Pancreas (tissue), 10 donors: ENCODE results near the gene AQP2. TPM values are rescaled to one million over a fixed set of nuclear protein-coding genes. Genes with fewer than 3 reads are reported as not detected.

ENCODE experiments used
- ATAC-seq, 4 donors: fragments of 200-7000 bp; cut with Tn5 transposase; one replicate each; pipeline versions ENCODE4 v1.8.0 to v1.9.1; 2020; ENCODE audit warnings: mild to moderate bottlenecking in 4 of 4, moderate library complexity in 4 of 4
- DNase-seq, 6 donors: peaks; one replicate each; pipeline ENCODE4 v3.0.0-alpha.2; 2020
- FAIRE-seq: peaks from 2 replicates; lab custom pipeline; 2012; peaks lifted over from hg19 to GRCh38; lab: Jason Lieb, UNC
- H3K27ac ChIP-seq, 4 donors: fragments of 200-600 bp; sonication (generic); 1 replicate in 3 of 4; 2 replicates in 1 of 4; pipeline versions ENCODE4 v1.5.0 to v1.8.0; 2020
- H3K27me3 ChIP-seq, 4 donors: fragments of 200-600 bp; one replicate each; pipeline ENCODE4 v1.8.0; 2021
- H3K36me3 ChIP-seq, 3 donors: fragments of 200-600 bp; sonication (generic) in 1 of 3; one replicate each; pipeline versions ENCODE4 v1.5.0 to v1.8.0; 2020 to 2021
- H3K4me1 ChIP-seq, 3 donors: fragments of 200-600 bp; one replicate each; pipeline ENCODE4 v1.8.0; 2021
- H3K4me3 ChIP-seq, 4 donors: fragments of 200-600 bp; sonication (generic) in 2 of 4; one replicate each; pipeline versions ENCODE4 v1.5.0 to v1.8.0; 2020 to 2021
- H3K9me3 ChIP-seq, 4 donors: fragments of 200-600 bp; one replicate each; pipeline ENCODE4 v1.8.0; 2021
- CTCF ChIP-seq, 4 donors: fragments of 200-600 bp; sonication (generic) in 3 of 4; IDR thresholded peaks; one replicate each; pipeline versions ENCODE4 v1.5.0 to v1.8.0; 2021; ENCODE audit warnings: antibody characterized with exemption in 4 of 4
- WGBS, 2 donors: extraction: QIAGEN DNeasy Blood & Tissue Kit; methylation state at CpG; one replicate each; pipeline ENCODE4 v1.1.7; 2013; 5-methylcytosine and 5-hydroxymethylcytosine counted together
- intact Hi-C, 3 donors: fragments of 100-400 bp; cut with DNase I; formaldehyde crosslinking; loops; one replicate each; pipeline versions ENCODE4 v1.11.1 to v1.14.2; 2022
- polyA plus RNA-seq, 2 donors: library from polyadenylated mRNA; stranded (reverse); fragments of 200-250 nt; gene quantifications; one replicate each; pipeline ENCODE4 v1.2.3, GENCODE V29; 2013
- total RNA-seq, 6 donors: library from RNA; stranded (reverse); fragmentation: NEBNext Ultra II Directional in 4 of 6; extraction: Animal tissue kit (Norgen Biotek cat#: 25700) in 4 of 6; gene quantifications; one replicate each; pipeline versions ENCODE4 v1.2.1 to v1.2.4, GENCODE V29; 2021 to 2023
- donor health status: healthy with polysubstance abuse.
- donor health status: DM: no; HTN: no; CAD: no; lungs with moderate emphysema.
- donor health status: DM: no; HTN: no; CAD: no.
- donor health status: control.
- donor health status: control.
- donor health status: Bipolar disorder and iron deficiency.
- donor health status: DM: yes; HTN: yes; CAD: no.
- donor health status: DM: no; HTN: no; CAD: no.
- donor health status: DM: no; HTN: no; CAD: no.
- donor health status: DM: yes; HTN: yes; CAD: no.

The AQP2 gene
- total and polyA plus RNA-seq, 8 donors: 0.06 to 0.31 (median 0.12) TPM; not detected in 5

GRCh38 chr12:49972129-49972528 is 21.6 kb downstream of the AQP2 start:
- ATAC-seq: no peak
- Histone ChIP-seq H3K36me3 (no peaks in the 10 kb centered on the region), H3K9me3 (no peaks in the 10 kb centered on the region), H3K27ac (no peak overlapping the region), H3K27me3 (no peaks in the 10 kb centered on the region), H3K4me1 (peaks cover 0 to 3% (median 0%) of the 10 kb centered on the region in 3 donors), H3K4me3 (no peak overlapping the region)
- intact Hi-C loops: loop anchor here in 2 of 3 donors (5.0 kb wide), 2 partner anchors 85 to 90 kb away; partner anchors contain the start of gene ASIC1 (in 1 of the 2)
- no peak for TF ChIP-seq CTCF (IDR thresholded peaks at IDR 0.05)
- 72 to 77% methylated on average over 9 of the region's 9 CpGs for WGBS, 2 donors
- no peak for FAIRE-seq
- no peak for DNase-seq

- intact Hi-C loops: loop anchor here in 2 of 3 donors (5.0 kb wide), 2 partner anchors 84 to 90 kb away; partner anchors contain the start of gene ASIC1 (in 1 of the 2)
- TF ChIP-seq CTCF (IDR thresholded peaks at IDR 0.05): no peak
- DNase-seq: no peak
- no peaks in the 10 kb centered on the region for H3K27me3 ChIP-seq
- H3K4me3 ChIP-seq: no peak within 1 kb of the TSS
- no peak for FAIRE-seq
- no peaks in the 10 kb centered on the region for H3K9me3 ChIP-seq
- H3K4me1 ChIP-seq: no peaks in the 10 kb centered on the region
- no peaks in the 10 kb centered on the region for H3K36me3 ChIP-seq
- no peak for ATAC-seq
- 73 to 76% methylated on average over 18 of the region's 18 CpGs for WGBS, 2 donors
- no peak within 1 kb of the TSS for H3K27ac ChIP-seq
Observed at GRCh38 chr12:49972641-49973360, 22.3 kb downstream of the AQP2 start, which contains the start of gene AQP6. Gene AQP6, plus strand, starts transcription at chr12:49972947. Its CDS starts 227 bp downstream, at chr12:49973174.

- no peaks in the 10 kb centered on the region for H3K9me3 ChIP-seq
- no peaks in the 10 kb centered on the region for H3K27me3 ChIP-seq
- TF ChIP-seq CTCF (IDR thresholded peaks at IDR 0.05): no peak
- WGBS, 2 donors: 77 to 78% methylated on average over 19 of the region's 19 CpGs
- no peak overlapping the region for H3K27ac ChIP-seq
- no peak for FAIRE-seq
- H3K4me3 ChIP-seq: no peak overlapping the region
- no peak for DNase-seq
- no peaks in the 10 kb centered on the region for H3K4me1 ChIP-seq
- no peak for ATAC-seq
- H3K36me3 ChIP-seq: no peaks in the 10 kb centered on the region
- intact Hi-C loops: loop anchor here in 2 of 3 donors (5.0 kb wide), 2 partner anchors 84 to 89 kb away; partner anchors contain the start of gene ASIC1 (in 1 of the 2)
Observed at GRCh38 chr12:49973361-49973830, 22.9 kb downstream of the AQP2 start.

GRCh38 chr12:49974231-49974675 is 23.7 kb downstream of the AQP2 start:
- Histone ChIP-seq H3K27ac (no peak overlapping the region), H3K36me3 (no peaks in the 10 kb centered on the region), H3K27me3 (no peaks in the 10 kb centered on the region), H3K9me3 (no peaks in the 10 kb centered on the region), H3K4me3 (no peak overlapping the region), H3K4me1 (no peaks in the 10 kb centered on the region)
- ATAC-seq (peak; percentile 73 to 95 (median 92)), DNase-seq (peak; percentile 40 to 87 (median 66)), FAIRE-seq (no peak)
- intact Hi-C loops: loop anchor here in 2 of 3 donors (5.0 kb wide), 2 partner anchors 83 to 88 kb away; partner anchors contain the start of gene ASIC1 (in 1 of the 2)
- WGBS, 2 donors: 23% methylated on average over 15 of the region's 15 CpGs
- TF ChIP-seq CTCF (IDR thresholded peaks at IDR 0.05): peak; percentile 14 to 34 (median 26)
